ENCODE results near the gene THBD.
A peak's percentile ranks its signal among the peaks of the same experiment; 100 is the strongest.

Gene THBD

GRCh38 chr20:23049201-23050075 lies at the start of gene THBD:
THBD (minus strand) TSS chr20:23049672; CDS start chr20:23049504, 168 bp downstream.
- Mint-ChIP-seq H3K9me3 (no peaks in the 10 kb centered on the region), H3K4me1 (no peaks in the 10 kb centered on the region), H3K27ac (no peak within 1 kb of the TSS), H3K36me3 (peaks cover 5% of the 10 kb centered on the region), H3K27me3 (peaks cover 66% of the 10 kb centered on the region), H3K4me3 (no peak within 1 kb of the TSS)
- no peak for ATAC-seq

- no peaks in the 10 kb centered on the region for H3K36me3 Mint-ChIP-seq
- no peak overlapping the region for H3K4me3 Mint-ChIP-seq
- H3K27me3 Mint-ChIP-seq, result no peaks in the 10 kb centered on the region
- ATAC-seq, result peak; percentile 37
- peaks cover 4% of the 10 kb centered on the region for H3K9me3 Mint-ChIP-seq
- H3K4me1 Mint-ChIP-seq, result no peaks in the 10 kb centered on the region
- H3K27ac Mint-ChIP-seq, result no peak overlapping the region
These were observed 48.4 kb upstream of the THBD start for GRCh38 chr20:23097636-23098580.

GRCh38 chr20:23096986-23097520 lies 47.6 kb upstream of the THBD start:
- no peaks in the 10 kb centered on the region for H3K27me3 Mint-ChIP-seq
- H3K4me3 Mint-ChIP-seq, result no peak overlapping the region
- H3K9me3 Mint-ChIP-seq, result peaks cover 4% of the 10 kb centered on the region
- ATAC-seq, result no peak
- H3K4me1 Mint-ChIP-seq, result no peaks in the 10 kb centered on the region
- H3K36me3 Mint-ChIP-seq, result no peaks in the 10 kb centered on the region
- H3K27ac Mint-ChIP-seq, result no peak overlapping the region

- Mint-ChIP-seq H3K36me3 (no peaks in the 10 kb centered on the region), H3K4me3 (no peak overlapping the region), H3K27ac (no peak overlapping the region), H3K4me1 (no peaks in the 10 kb centered on the region), H3K27me3 (no peaks in the 10 kb centered on the region), H3K9me3 (peaks cover 4% of the 10 kb centered on the region)
- ATAC-seq, result no peak
These were observed 46.6 kb upstream of the THBD start for GRCh38 chr20:23096097-23096496.

- ATAC-seq, result no peak
- Mint-ChIP-seq H3K27me3 (no peaks in the 10 kb centered on the region), H3K4me3 (no peak overlapping the region), H3K36me3 (no peaks in the 10 kb centered on the region), H3K4me1 (no peaks in the 10 kb centered on the region), H3K27ac (no peak overlapping the region), H3K9me3 (peaks cover under 1% of the 10 kb centered on the region)
These were observed 46.0 kb upstream of the THBD start for GRCh38 chr20:23095499-23095898.

GRCh38 chr20:23094927-23095326 lies 45.5 kb upstream of the THBD start:
- Mint-ChIP-seq H3K4me1 (no peaks in the 10 kb centered on the region), H3K9me3 (no peaks in the 10 kb centered on the region), H3K4me3 (no peak overlapping the region), H3K27ac (no peak overlapping the region), H3K36me3 (no peaks in the 10 kb centered on the region), H3K27me3 (no peaks in the 10 kb centered on the region)
- no peak for ATAC-seq

- Mint-ChIP-seq H3K27me3 (no peaks in the 10 kb centered on the region), H3K4me3 (no peak overlapping the region), H3K9me3 (no peaks in the 10 kb centered on the region), H3K36me3 (no peaks in the 10 kb centered on the region), H3K27ac (no peak overlapping the region), H3K4me1 (no peaks in the 10 kb centered on the region)
- no peak for ATAC-seq
These were observed 44.9 kb upstream of the THBD start for GRCh38 chr20:23094213-23094896.

- Mint-ChIP-seq H3K27me3 (peaks cover 3% of the 10 kb centered on the region), H3K4me1 (no peaks in the 10 kb centered on the region), H3K9me3 (no peaks in the 10 kb centered on the region), H3K4me3 (no peak overlapping the region), H3K36me3 (no peaks in the 10 kb centered on the region), H3K27ac (no peak overlapping the region)
- ATAC-seq, result no peak
These were observed 44.1 kb upstream of the THBD start for GRCh38 chr20:23093613-23094012.

GRCh38 chr20:23092861-23093495 lies 43.5 kb upstream of the THBD start:
- no peak overlapping the region for H3K4me3 Mint-ChIP-seq
- H3K4me1 Mint-ChIP-seq, result no peaks in the 10 kb centered on the region
- no peaks in the 10 kb centered on the region for H3K36me3 Mint-ChIP-seq
- no peak overlapping the region for H3K27ac Mint-ChIP-seq
- H3K27me3 Mint-ChIP-seq, result peaks cover 10% of the 10 kb centered on the region
- no peaks in the 10 kb centered on the region for H3K9me3 Mint-ChIP-seq
- no peak for ATAC-seq

- Mint-ChIP-seq H3K27ac (no peak overlapping the region), H3K27me3 (peaks cover 16% of the 10 kb centered on the region), H3K9me3 (no peaks in the 10 kb centered on the region), H3K4me1 (no peaks in the 10 kb centered on the region), H3K36me3 (no peaks in the 10 kb centered on the region), H3K4me3 (no peak overlapping the region)
- no peak for ATAC-seq
These were observed 42.9 kb upstream of the THBD start for GRCh38 chr20:23092384-23092756.

GRCh38 chr20:23091721-23092383 lies 42.4 kb upstream of the THBD start:
- no peaks in the 10 kb centered on the region for H3K9me3 Mint-ChIP-seq
- no peaks in the 10 kb centered on the region for H3K36me3 Mint-ChIP-seq
- no peak overlapping the region for H3K4me3 Mint-ChIP-seq
- no peak overlapping the region for H3K27ac Mint-ChIP-seq
- no peak for ATAC-seq
- H3K4me1 Mint-ChIP-seq, result no peaks in the 10 kb centered on the region
- H3K27me3 Mint-ChIP-seq, result peaks cover 21% of the 10 kb centered on the region

GRCh38 chr20:23090878-23091277 lies 41.4 kb upstream of the THBD start:
- Mint-ChIP-seq H3K36me3 (no peaks in the 10 kb centered on the region), H3K9me3 (no peaks in the 10 kb centered on the region), H3K27ac (no peak overlapping the region), H3K4me1 (no peaks in the 10 kb centered on the region), H3K27me3 (peaks cover 31% of the 10 kb centered on the region), H3K4me3 (no peak overlapping the region)
- no peak for ATAC-seq

GRCh38 chr20:23090147-23090546 lies 40.7 kb upstream of the THBD start:
- no peak for ATAC-seq
- no peak overlapping the region for H3K4me3 Mint-ChIP-seq
- H3K27me3 Mint-ChIP-seq, result peaks cover 31% of the 10 kb centered on the region
- H3K4me1 Mint-ChIP-seq, result no peaks in the 10 kb centered on the region
- no peaks in the 10 kb centered on the region for H3K9me3 Mint-ChIP-seq
- no peaks in the 10 kb centered on the region for H3K36me3 Mint-ChIP-seq
- no peak overlapping the region for H3K27ac Mint-ChIP-seq

- H3K36me3 Mint-ChIP-seq, result no peaks in the 10 kb centered on the region
- H3K9me3 Mint-ChIP-seq, result no peaks in the 10 kb centered on the region
- ATAC-seq, result no peak
- no peaks in the 10 kb centered on the region for H3K4me1 Mint-ChIP-seq
- no peak overlapping the region for H3K27ac Mint-ChIP-seq
- peaks cover 31% of the 10 kb centered on the region for H3K27me3 Mint-ChIP-seq
- no peak overlapping the region for H3K4me3 Mint-ChIP-seq
These were observed 39.4 kb upstream of the THBD start for GRCh38 chr20:23088866-23089265.

Data from stimulated activated memory B cell treated with anti-CD40 and anti-IgM and Interleukin-4, amounts not matched to agents 10 μg/mL and 1 μg/mL and 100 μg/mL, for 72 hours (primary cell).